K562 (cell line): ENCODE measurements around the gene FGFBP2. TPM values are rescaled to one million over a fixed set of nuclear protein-coding genes. Genes with fewer than 3 reads are reported as not detected.

Source experiments
- ATAC-seq: fragments of 200-7000 bp; cut with Tn5 transposase; 3 replicates; pipeline ENCODE4 v1.9.1; 2020; ENCODE audit warnings: moderate library complexity
- BruUV-seq: library from RNA; stranded (reverse); fragments of 400-500 nt; replicated peaks from 2 replicates; lab custom pipeline; 2021; lab: Mats Ljungman, UMichigan
- CTCF ChIA-PET: fragments of 300-600 bp; formaldehyde crosslinking; extraction: SDS; loops from one replicate; lab custom pipeline; 2021; ENCODE audit warnings: low intra/inter-chr PET ratio; lab: Yijun Ruan, JAX
- POLR2A ChIA-PET: fragments of 300-600, 350-650 bp; sonication (Branson Sonifier 250); formaldehyde crosslinking; extraction: SDS; loops from one replicate; lab custom pipeline; 2021; ENCODE audit warnings: antibody characterized with exemption, inconsistent platforms; lab: Yijun Ruan, JAX
- DNase-seq, 4 experiments: peaks; one replicate each; pipeline versions ENCODE4 v3.0.0 to v3.0.0-alpha.2; 2011 to 2018; ENCODE audit warnings: low spot score in 3 of 4, mixed read lengths in 3 of 4; ENCODE audit errors: extremely low read depth in 1 of 4
- FAIRE-seq: peaks from 2 replicates; lab custom pipeline; 2011; peaks lifted over from hg19 to GRCh38; lab: Jason Lieb, UNC
- H2AFZ ChIP-seq: 2 replicates; pipeline ENCODE4 v1.6.0; 2011; ENCODE audit warnings: low read depth, low read length, control low read depth, inconsistent platforms
- H3K27ac ChIP-seq: fragments of 200-600 bp; 3 replicates; pipeline ENCODE4 v1.8.0; 2011; ENCODE audit warnings: low read depth, mild to moderate bottlenecking, control low read depth, inconsistent platforms, low read length, moderate library complexity, mixed read lengths; ENCODE audit errors: extremely low read depth
- H3K27me3 ChIP-seq, 2 experiments: fragments of 300-600 bp in 1 of 2; 2 replicates in 1 of 2; 3 replicates in 1 of 2; pipeline versions ENCODE4 v1.6.0 to v1.8.0; 2011; ENCODE audit warnings: inconsistent platforms in 2 of 2, low read length in 2 of 2, mild to moderate bottlenecking in 1 of 2, mixed read lengths in 1 of 2, moderate library complexity in 1 of 2; ENCODE audit not compliant: control insufficient read depth in 2 of 2, insufficient read depth in 2 of 2
- H3K36me3 ChIP-seq: fragments of 300-600 bp; 3 replicates; pipeline ENCODE4 v1.8.0; 2011; ENCODE audit warnings: mild to moderate bottlenecking, low read length, inconsistent platforms; ENCODE audit not compliant: control insufficient read depth, insufficient read depth
- H3K4me1 ChIP-seq, 2 experiments: fragments of 200-600 bp in 1 of 2; replicated peaks in 1 of 2; 2 replicates in 1 of 2; 3 replicates in 1 of 2; pipeline versions ENCODE4 v1.5.1 to v1.8.0; 2011; ENCODE audit warnings: inconsistent platforms in 2 of 2, low read length in 2 of 2, mild to moderate bottlenecking in 1 of 2, mixed read lengths in 1 of 2, moderate library complexity in 1 of 2; ENCODE audit not compliant: control insufficient read depth in 2 of 2, insufficient read depth in 2 of 2
- H3K4me2 ChIP-seq: 2 replicates; pipeline ENCODE4 v1.6.1; 2011; ENCODE audit warnings: low read length, control low read depth, inconsistent platforms, mixed read lengths; ENCODE audit not compliant: insufficient read depth
- H3K4me3 ChIP-seq: fragments of 200-600 bp; sonication (generic), shearing (Covaris generic); 2 replicates; pipeline ENCODE4 v1.5.1; 2016; ENCODE audit warnings: control low read depth, inconsistent platforms
- H3K79me2 ChIP-seq: fragments of 200-600 bp; 3 replicates; pipeline ENCODE4 v1.8.0; 2011; ENCODE audit warnings: low read length, inconsistent platforms; ENCODE audit not compliant: control insufficient read depth, insufficient read depth
- H3K9ac ChIP-seq, 2 experiments: 2 replicates each; pipeline versions ENCODE4 v1.6.0 to v1.6.1; 2011; ENCODE audit warnings: low read depth in 2 of 2, low read length in 2 of 2, control low read depth in 1 of 2, inconsistent platforms in 1 of 2, mild to moderate bottlenecking in 1 of 2, mixed read lengths in 1 of 2; ENCODE audit not compliant: insufficient read depth in 1 of 2
- H3K9me1 ChIP-seq: one replicate; pipeline ENCODE4 v1.6.0; 2011; ENCODE audit warnings: inconsistent platforms, mild to moderate bottlenecking, low read length, moderate library complexity; ENCODE audit not compliant: control insufficient read depth, insufficient read depth
- H3K9me3 ChIP-seq: replicated peaks from 2 replicates; pipeline ENCODE4 v1.5.1; 2011; ENCODE audit warnings: low read depth, low read length, inconsistent platforms; ENCODE audit not compliant: control insufficient read depth, insufficient read depth
- H4K20me1 ChIP-seq: replicated peaks from 2 replicates; pipeline ENCODE4 v1.6.1; 2011; ENCODE audit warnings: low read length, inconsistent platforms, mixed read lengths; ENCODE audit not compliant: control insufficient read depth, insufficient read depth
- ARHGAP35 ChIP-seq: fragments of 450-650 bp; IDR thresholded peaks from 2 replicates; pipeline ENCODE4 v1.6.1; 2018; ENCODE audit not compliant: partially characterized antibody
- BRF1 ChIP-seq: IDR thresholded peaks from 3 replicates; pipeline ENCODE4 v1.6.1; 2011; ENCODE audit warnings: borderline replicate concordance, mild to moderate bottlenecking; ENCODE audit not compliant: insufficient read length; ENCODE audit errors: extremely low read depth
- CBFB ChIP-seq: sonication (generic); formaldehyde crosslinking; IDR thresholded peaks from 2 replicates; pipeline ENCODE4 v1.4.0; 2020; ENCODE audit warnings: mild to moderate bottlenecking, missing genetic modification reagents
- GATA2 ChIP-seq: sonication (generic); formaldehyde crosslinking; IDR thresholded peaks from 2 replicates; pipeline ENCODE4 v1.4.0; 2020; ENCODE audit warnings: mild to moderate bottlenecking, missing genetic modification reagents
- GTF2E2 ChIP-seq: fragments of 200-800 bp; sonication (Bioruptor generic); IDR thresholded peaks from 2 replicates; pipeline ENCODE4 v1.6.1; 2016; ENCODE audit warnings: missing genetic modification characterization, missing compliant biosample characterization
- NFE2L1 ChIP-seq: fragments of 450-650 bp; IDR thresholded peaks from 2 replicates; pipeline ENCODE4 v1.6.1; 2016; ENCODE audit warnings: missing genetic modification characterization, low read depth, mild to moderate bottlenecking, missing compliant biosample characterization, moderate library complexity, borderline replicate concordance
- NR1H2 ChIP-seq: sonication (generic); formaldehyde crosslinking; IDR thresholded peaks from 2 replicates; pipeline ENCODE4 v1.4.0; 2020; ENCODE audit warnings: mild to moderate bottlenecking, missing genetic modification reagents
- PPARD ChIP-seq: fragments of 250-450 bp; sonication (Bioruptor Pico); IDR thresholded peaks from 2 replicates; pipeline ENCODE4 v1.8.0; 2022; ENCODE audit warnings: inconsistent platforms, mild to moderate bottlenecking, moderate library complexity
- RAD21 ChIP-seq, 2 experiments: fragments of 250-450 bp in 1 of 2; fragments of 450-650 bp in 1 of 2; sonication (Bioruptor Pico) in 1 of 2; formaldehyde crosslinking in 1 of 2; IDR thresholded peaks in 1 of 2; conservative IDR thresholded peaks in 1 of 2; 2 replicates each; pipeline versions ENCODE4 v1.4.0 to v1.8.0; 2020 to 2022; ENCODE audit warnings: mild to moderate bottlenecking in 2 of 2, moderate library complexity in 1 of 2
- SMAD2 ChIP-seq: fragments of 150-350 bp; IDR thresholded peaks from 2 replicates; pipeline ENCODE4 v1.6.1; 2014; ENCODE audit warnings: low read depth, mild to moderate bottlenecking, low read length
- U2AF2 ChIP-seq: fragments of 200-400 bp; formaldehyde crosslinking; optimal IDR thresholded peaks from 2 replicates; pipeline ENCODE3; 2017; ENCODE audit warnings: low read depth, mild to moderate bottlenecking, low read length
- YBX1 ChIP-seq: fragments of 450-650 bp; IDR thresholded peaks from 2 replicates; pipeline ENCODE4 v1.7.1; 2016; ENCODE audit warnings: mild to moderate bottlenecking
- ZBTB8A ChIP-seq: fragments of 450-650 bp; IDR thresholded peaks from 2 replicates; pipeline ENCODE4 v1.6.1; 2018; ENCODE audit warnings: mild to moderate bottlenecking, moderate library complexity; ENCODE audit not compliant: partially characterized antibody
- ZNF316 ChIP-seq: fragments of 450-650 bp; IDR thresholded peaks from 2 replicates; pipeline ENCODE4 v1.6.1; 2016
- ZNF696 ChIP-seq: fragments of 250-450 bp; sonication (Bioruptor Pico); conservative IDR thresholded peaks from 2 replicates; pipeline ENCODE4 v1.4.0; 2020; ENCODE audit warnings: mild to moderate bottlenecking, moderate library complexity
- ZNF699 ChIP-seq: fragments of 250-450 bp; sonication (Bioruptor Pico); IDR thresholded peaks from 2 replicates; pipeline ENCODE4 v1.8.0; 2021; ENCODE audit warnings: mild to moderate bottlenecking, moderate library complexity; ENCODE audit not compliant: insufficient replicate concordance
- ZNF76 ChIP-seq: fragments of 250-450 bp; sonication (Bioruptor Pico); IDR thresholded peaks from 2 replicates; pipeline ENCODE4 v1.4.0; 2020; ENCODE audit warnings: mild to moderate bottlenecking, moderate library complexity, borderline replicate concordance
- WGBS: fragments of 100-300 bp; shearing (Covaris generic); methylation state at CpG from one replicate; pipeline ENCODE4 v1.1.6; 2016; ENCODE audit warnings: low coverage, mixed read lengths; ENCODE audit not compliant: insufficient coverage; ENCODE audit errors: missing lambda C conversion rate; 5-methylcytosine and 5-hydroxymethylcytosine counted together
- in situ Hi-C: fragments of 300-500 bp; cut with MboI; formaldehyde crosslinking; loops from 4 replicates; pipeline ENCODE4 v1.15.0; 2018; ENCODE audit warnings: inconsistent platforms, mixed read lengths
- intact Hi-C: fragments of 100-400 bp; cut with micrococcal nuclease; formaldehyde crosslinking; loops from 2 replicates; pipeline ENCODE4 v1.14.2; 2022
- polyA plus RNA-seq, 8 experiments: library from polyadenylated mRNA; depleted of rRNA in 4 of 8; stranded (reverse) in 5 of 8; unstranded in 3 of 8; fragments of >200 nt; fragmentation: Nextera tagmentation in 2 of 8; fragmentation: Illumina TruSeq in 1 of 8; extraction: Ambion mirVana in 2 of 8; extraction: Trizol in 1 of 8; gene quantifications; 2 replicates each; pipeline versions ENCODE4 v1.2.1 to v1.2.3, GENCODE V29; 2011 to 2014; ENCODE audit warnings: inconsistent platforms in 1 of 8, missing spikeins in 1 of 8
- total RNA-seq, 7 experiments: library from RNA; depleted of rRNA in 6 of 7; stranded (reverse); fragments of >200 nt in 6 of 7; fragmentation: Illumina TruSeq in 2 of 7; extraction: Trizol in 2 of 7; gene quantifications; 2 replicates each; pipeline versions ENCODE4 v1.2.1 to v1.2.3, GENCODE V29; 2011 to 2021; ENCODE audit warnings: low replicate concordance in 1 of 7
- TF ChIP-seq, protein P1 (sequence below): sonication (generic); formaldehyde crosslinking; IDR thresholded peaks from 2 replicates; pipeline ENCODE4 v1.8.0; 2022; ENCODE audit warnings: missing genetic modification reagents, mild to moderate bottlenecking, moderate library complexity, borderline replicate concordance
- TF ChIP-seq, protein P2 (sequence below): fragments of 250-450 bp; sonication (Bioruptor Pico); IDR thresholded peaks from 2 replicates; pipeline ENCODE4 v1.4.0; 2020; ENCODE audit warnings: mild to moderate bottlenecking, moderate library complexity

Gene FGFBP2
- total and polyA plus RNA-seq, 9 of the 15 experiments (the other 6 are each of a cell fraction or from before 2014, with no cell fraction given), result not detected

GRCh38 chr4:15938640-15939039 lies 24.3 kb downstream of the FGFBP2 start, which contains the start of gene FGFBP1:
FGFBP1 (minus strand) TSS chr4:15938740; CDS start chr4:15936632, 2,108 bp downstream.
- no peak within 1 kb of the TSS for H3K4me3 ChIP-seq
- no peak within 1 kb of the TSS for H3K9ac ChIP-seq

More at GRCh38 chr4:15938640-15939039, 24.3 kb downstream of the FGFBP2 start, which contains the start of gene FGFBP1:
- in situ Hi-C loops (no loop called here), intact Hi-C loops (no loop called here)
- ChIA-PET CTCF (no interaction called here), POLR2A (no interaction called here)
- H3K36me3 ChIP-seq, result no peaks in the 10 kb centered on the region
- no peak for TF ChIP-seq CBFB (CRISPR knock-in tag)
- TF ChIP-seq, protein P1, sequence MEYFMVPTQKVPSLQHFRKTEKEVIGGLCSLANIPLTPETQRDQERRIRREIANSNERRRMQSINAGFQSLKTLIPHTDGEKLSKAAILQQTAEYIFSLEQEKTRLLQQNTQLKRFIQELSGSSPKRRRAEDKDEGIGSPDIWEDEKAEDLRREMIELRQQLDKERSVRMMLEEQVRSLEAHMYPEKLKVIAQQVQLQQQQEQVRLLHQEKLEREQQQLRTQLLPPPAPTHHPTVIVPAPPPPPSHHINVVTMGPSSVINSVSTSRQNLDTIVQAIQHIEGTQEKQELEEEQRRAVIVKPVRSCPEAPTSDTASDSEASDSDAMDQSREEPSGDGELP (CRISPR knock-in tag), result no peak
- TF ChIP-seq PPARD (CRISPR knock-in tag), result no peak
- no peak for TF ChIP-seq BRF1
- TF ChIP-seq GTF2E2 (tag), result no peak
- no peak for TF ChIP-seq NR1H2
- TF ChIP-seq, protein P2, sequence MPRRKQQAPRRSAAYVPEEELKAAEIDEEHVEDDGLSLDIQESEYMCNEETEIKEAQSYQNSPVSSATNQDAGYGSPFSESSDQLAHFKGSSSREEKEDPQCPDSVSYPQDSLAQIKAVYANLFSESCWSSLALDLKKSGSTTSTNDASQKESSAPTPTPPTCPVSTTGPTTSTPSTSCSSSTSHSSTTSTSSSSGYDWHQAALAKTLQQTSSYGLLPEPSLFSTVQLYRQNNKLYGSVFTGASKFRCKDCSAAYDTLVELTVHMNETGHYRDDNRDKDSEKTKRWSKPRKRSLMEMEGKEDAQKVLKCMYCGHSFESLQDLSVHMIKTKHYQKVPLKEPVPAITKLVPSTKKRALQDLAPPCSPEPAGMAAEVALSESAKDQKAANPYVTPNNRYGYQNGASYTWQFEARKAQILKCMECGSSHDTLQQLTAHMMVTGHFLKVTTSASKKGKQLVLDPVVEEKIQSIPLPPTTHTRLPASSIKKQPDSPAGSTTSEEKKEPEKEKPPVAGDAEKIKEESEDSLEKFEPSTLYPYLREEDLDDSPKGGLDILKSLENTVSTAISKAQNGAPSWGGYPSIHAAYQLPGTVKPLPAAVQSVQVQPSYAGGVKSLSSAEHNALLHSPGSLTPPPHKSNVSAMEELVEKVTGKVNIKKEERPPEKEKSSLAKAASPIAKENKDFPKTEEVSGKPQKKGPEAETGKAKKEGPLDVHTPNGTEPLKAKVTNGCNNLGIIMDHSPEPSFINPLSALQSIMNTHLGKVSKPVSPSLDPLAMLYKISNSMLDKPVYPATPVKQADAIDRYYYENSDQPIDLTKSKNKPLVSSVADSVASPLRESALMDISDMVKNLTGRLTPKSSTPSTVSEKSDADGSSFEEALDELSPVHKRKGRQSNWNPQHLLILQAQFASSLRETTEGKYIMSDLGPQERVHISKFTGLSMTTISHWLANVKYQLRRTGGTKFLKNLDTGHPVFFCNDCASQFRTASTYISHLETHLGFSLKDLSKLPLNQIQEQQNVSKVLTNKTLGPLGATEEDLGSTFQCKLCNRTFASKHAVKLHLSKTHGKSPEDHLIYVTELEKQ (CRISPR knock-in tag), result no peak
- TF ChIP-seq ZNF696 (CRISPR knock-in tag), result no peak
- no peak for TF ChIP-seq U2AF2
- no peak for TF ChIP-seq GATA2 (CRISPR knock-in tag)
- no peak for TF ChIP-seq SMAD2
- no peak for TF ChIP-seq NFE2L1
- TF ChIP-seq ZNF699 (CRISPR knock-in tag), result no peak
- no peak for TF ChIP-seq RAD21 (CRISPR knock-in tag; conservative IDR thresholded peaks at IDR 0.05 in 1 of 2, IDR thresholded peaks at IDR 0.05 in 1 of 2)
- no peak for TF ChIP-seq ZNF76 (CRISPR knock-in tag)
- TF ChIP-seq ARHGAP35, result no peak
- no peak for TF ChIP-seq YBX1
- TF ChIP-seq ZBTB8A, result no peak
- TF ChIP-seq ZNF316, result no peak
- H3K27me3 ChIP-seq, result peaks cover 0 to 10% of the 10 kb centered on the region in 2 experiments; a peak in 2 of 5 replicates
- H3K27ac ChIP-seq, result no peak within 1 kb of the TSS
- H3K79me2 ChIP-seq, result no peaks in the 10 kb centered on the region
- no peak for FAIRE-seq
- H3K9me3 ChIP-seq, result no peaks in the 10 kb centered on the region
- no peaks in the 10 kb centered on the region for H3K9me1 ChIP-seq
- no peak for DNase-seq
- no peaks in the 10 kb centered on the region; the same call in 1 of the 2 replicates for H4K20me1 ChIP-seq
- H3K4me1 ChIP-seq, result no peaks in the 10 kb centered on the region
- no TSS peak for BruUV-seq
- WGBS, result 0% methylated on average over 4 of the region's 4 CpGs
- no peak for ATAC-seq
- H3K4me2 ChIP-seq, result no peak within 1 kb of the TSS
- no peak within 1 kb of the TSS for H2AFZ ChIP-seq
